Transverse colon (tissue), 3 donors: Measurements from ENCODE around the gene TPSB2.

Experiments
- EP300 ChIP-seq: sonication (generic); formaldehyde crosslinking; IDR thresholded peaks from one replicate; pipeline ENCODE4 v1.6.1; 2017; ENCODE audit warnings: antibody characterized with exemption, low read depth
- POLR2AphosphoS5 ChIP-seq, 3 donors: sonication (generic); formaldehyde crosslinking; IDR thresholded peaks; one replicate each; pipeline ENCODE4 v1.6.1; 2016; ENCODE audit warnings: antibody characterized with exemption in 3 of 3

GRCh38 chr16:1258906-1259759, 29.1 kb upstream of the TPSB2 start:
- TF ChIP-seq POLR2AphosphoS5 (IDR thresholded peaks at IDR 0.05) (no peak), EP300 (no peak)
